GM13976 (cell line): Measurements from ENCODE around the gene C19orf85.

Experiments used
- DNase-seq: peaks from one replicate; pipeline ENCODE4 v3.0.0; 2012; ENCODE audit warnings: low spot score
- CTCF ChIP-seq: IDR thresholded peaks from 2 replicates; pipeline ENCODE4 v1.5.1; 2012; ENCODE audit warnings: borderline replicate concordance, mild to moderate bottlenecking; ENCODE audit not compliant: insufficient read depth; ENCODE audit errors: extremely low read depth, missing control alignments, control extremely low read depth
- in situ Hi-C: fragments of 300-500 bp; cut with MboI; formaldehyde crosslinking; loops from one replicate; pipeline ENCODE4 v1.12.0; 2022; ENCODE audit warnings: low sequenced_read_pairs, mixed read lengths, inconsistent platforms; ENCODE audit not compliant: unreplicated experiment

Gene C19orf85

GRCh38 chr19:55464662-55465054, at the start of gene C19orf85:
Gene C19orf85, minus strand, starts transcription at chr19:55464751. Its CDS starts 197 bp downstream, at chr19:55464554.
- no peak for TF ChIP-seq CTCF
- no peak for DNase-seq
- in situ Hi-C loops, result no loop called here

GRCh38 chr19:55508120-55508519, 43.6 kb upstream of the C19orf85 start:
- in situ Hi-C loops, result no loop called here
- no peak for DNase-seq
- TF ChIP-seq CTCF, result no peak

- no peak for TF ChIP-seq CTCF
- in situ Hi-C loops, result no loop called here
- DNase-seq, result no peak
Measured at GRCh38 chr19:55504981-55505380, 40.4 kb upstream of the C19orf85 start.

- no peak for TF ChIP-seq CTCF
- DNase-seq, result no peak
- in situ Hi-C loops, result no loop called here
Measured at GRCh38 chr19:55504252-55504603, 39.7 kb upstream of the C19orf85 start.

- peak; percentile 99 for DNase-seq
- peak; percentile 99 for TF ChIP-seq CTCF
- in situ Hi-C loops, result no loop called here
Measured at GRCh38 chr19:55503502-55504251, 39.1 kb upstream of the C19orf85 start.

- no peak for TF ChIP-seq CTCF
- DNase-seq, result no peak
- in situ Hi-C loops, result no loop called here
Measured at GRCh38 chr19:55503157-55503501, 38.6 kb upstream of the C19orf85 start.

- TF ChIP-seq CTCF, result no peak
- in situ Hi-C loops, result no loop called here
- DNase-seq, result no peak
Measured at GRCh38 chr19:55502197-55502952, 37.8 kb upstream of the C19orf85 start.
